Coronary artery (tissue), 2 donors: ENCODE results near the gene SNRK.

Experiments
- DNase-seq: peaks from one replicate; pipeline ENCODE4 v3.0.0-alpha.2; 2017; ENCODE audit warnings: low spot score
- H3K27ac ChIP-seq, 2 donors: fragments of 200-600 bp; sonication (generic); one replicate each; pipeline ENCODE4 v1.5.1; 2016 to 2019
- H3K4me3 ChIP-seq: fragments of 200-600 bp; sonication (generic); 2 replicates; pipeline ENCODE4 v1.5.1; 2016; ENCODE audit warnings: mild to moderate bottlenecking, moderate library complexity
- CTCF ChIP-seq: fragments of 200-600 bp; sonication (generic); IDR thresholded peaks from one replicate; pipeline ENCODE4 v1.5.1; 2019; ENCODE audit warnings: antibody characterized with exemption

SNRK gene

GRCh38 chr3:43286115-43286840 lies at the start of gene SNRK:
TSS of gene SNRK (plus strand) at chr3:43286540. CDS start at chr3:43303204, 16,664 bp downstream.
- peak; percentile 87 for DNase-seq
- peak within 1 kb of the TSS; percentile 76 to 98 for H3K27ac ChIP-seq
- no peak for TF ChIP-seq CTCF
- H3K4me3 ChIP-seq = peak within 1 kb of the TSS; percentile 91

GRCh38 chr3:43238801-43239200 lies 47.5 kb upstream of the SNRK start:
- no peak for TF ChIP-seq CTCF

GRCh38 chr3:43239755-43240154 lies 46.6 kb upstream of the SNRK start:
- no peak overlapping the region for H3K27ac ChIP-seq
- no peak for TF ChIP-seq CTCF
- H3K4me3 ChIP-seq = no peak overlapping the region
- DNase-seq = no peak

More at GRCh38 chr3:43238801-43239200, 47.5 kb upstream of the SNRK start:
- no peak overlapping the region for H3K4me3 ChIP-seq
- H3K27ac ChIP-seq = no peak overlapping the region
- DNase-seq = no peak

- DNase-seq = no peak
- H3K4me3 ChIP-seq = no peak overlapping the region
- no peak for TF ChIP-seq CTCF
- no peak overlapping the region for H3K27ac ChIP-seq
These were observed 42.5 kb upstream of the SNRK start for GRCh38 chr3:43243590-43244587.

- H3K4me3 ChIP-seq = no peak overlapping the region
- no peak for TF ChIP-seq CTCF
- DNase-seq = no peak
- H3K27ac ChIP-seq = no peak overlapping the region
These were observed 41.6 kb upstream of the SNRK start for GRCh38 chr3:43244694-43245093.

- Histone ChIP-seq H3K4me3 (no peak overlapping the region), H3K27ac (peak overlapping the region in 1 of 2 donors; percentile 46)
- TF ChIP-seq CTCF = no peak
- DNase-seq = no peak
These were observed 39.4 kb upstream of the SNRK start for GRCh38 chr3:43246976-43247375.
